AG09319 (cell line): ENCODE measurements around the gene IL17RD.

ENCODE experiments used
- DNase-seq: peaks from one replicate; pipeline ENCODE4 v3.0.0-alpha.2; 2010; ENCODE audit warnings: low read depth; ENCODE audit errors: extremely low read depth
- CTCF ChIP-seq: IDR thresholded peaks from 2 replicates; pipeline ENCODE4 v1.5.1; 2011; ENCODE audit warnings: low read depth, mild to moderate bottlenecking, inconsistent platforms, low read length, moderate library complexity

The IL17RD gene

GRCh38 chr3:57158813-57159738 is 6.1 kb downstream of the IL17RD start:
- no peak for TF ChIP-seq CTCF
- DNase-seq: no peak

- no peak for DNase-seq
- no peak for TF ChIP-seq CTCF
Measured at GRCh38 chr3:57158325-57158724, 6.8 kb downstream of the IL17RD start.

GRCh38 chr3:57157545-57157944 is 7.6 kb downstream of the IL17RD start:
- TF ChIP-seq CTCF: no peak
- DNase-seq: no peak

GRCh38 chr3:57155310-57155643 is 9.9 kb downstream of the IL17RD start:
- no peak for TF ChIP-seq CTCF

GRCh38 chr3:57154470-57155309 is 10.5 kb downstream of the IL17RD start:
- no peak for TF ChIP-seq CTCF
- DNase-seq: no peak

More at GRCh38 chr3:57155310-57155643, 9.9 kb downstream of the IL17RD start:
- DNase-seq: no peak

GRCh38 chr3:57152151-57153143 is 12.7 kb downstream of the IL17RD start:
- no peak; the same call in 1 of the 2 replicates for TF ChIP-seq CTCF
- DNase-seq: no peak
